Stimulated activated CD4-positive, alpha-beta T cell treated with anti-CD3 and anti-CD28 coated beads, Interleukin-1b, Interleukin-23, amount 100 ng/mL, for 4 hours (primary cell): ENCODE measurements around the gene SARDH.
"Not testable (repeated sequence)": the region's sequence is repeated elsewhere in the genome, so short reads cannot be mapped to it uniquely, and the experiment has no call there.

Experiments
- DNase-seq, 2 donors: peaks; one replicate each; pipeline ENCODE4 v3.0.0-alpha.2; 2020; ENCODE audit warnings: low read depth in 2 of 2

Gene SARDH

GRCh38 chr9:133759946-133760345 is 21.8 kb upstream of the SARDH start:
- DNase-seq = no peak

DNA sequence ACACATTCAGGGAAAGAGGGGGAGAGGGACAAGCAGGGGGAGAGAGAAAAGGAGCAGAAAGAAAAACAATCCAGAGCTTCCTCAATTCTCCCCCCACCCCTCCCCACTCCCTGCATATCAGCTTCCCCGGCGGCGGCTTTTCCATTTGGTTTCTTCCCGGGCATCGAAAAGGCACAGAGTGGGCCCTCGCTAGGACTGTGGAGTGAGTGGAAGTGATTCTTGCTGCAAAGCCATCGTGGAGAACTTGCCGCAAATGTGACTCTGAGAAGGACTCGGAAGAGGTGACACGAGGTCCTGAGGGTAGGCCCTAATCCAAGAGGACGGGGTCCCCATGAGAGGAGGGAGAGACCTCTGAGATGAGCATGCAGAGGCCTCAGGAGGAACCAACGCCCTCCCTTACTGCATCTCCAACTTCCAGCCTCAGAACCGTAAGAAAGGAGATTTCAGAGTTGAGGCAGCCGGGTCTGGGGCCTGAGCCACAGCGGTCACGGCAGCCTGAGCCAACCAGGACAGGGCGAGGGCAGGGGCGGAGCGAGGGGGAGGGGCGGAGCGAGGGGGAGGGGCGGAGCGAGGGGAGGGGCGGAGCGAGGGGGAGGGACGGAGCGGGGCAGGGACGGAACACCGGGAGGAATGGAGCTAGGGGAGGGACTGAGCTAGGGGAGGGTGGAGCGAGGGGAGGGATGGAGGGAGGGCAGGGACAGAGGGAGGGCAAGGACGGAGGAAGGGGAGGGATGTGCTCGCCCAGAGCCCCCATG is 21.2 kb upstream of the SARDH start:
- DNase-seq = no peak

GRCh38 chr9:133758228-133758627 is 20.1 kb upstream of the SARDH start:
- no peak for DNase-seq

DNA sequence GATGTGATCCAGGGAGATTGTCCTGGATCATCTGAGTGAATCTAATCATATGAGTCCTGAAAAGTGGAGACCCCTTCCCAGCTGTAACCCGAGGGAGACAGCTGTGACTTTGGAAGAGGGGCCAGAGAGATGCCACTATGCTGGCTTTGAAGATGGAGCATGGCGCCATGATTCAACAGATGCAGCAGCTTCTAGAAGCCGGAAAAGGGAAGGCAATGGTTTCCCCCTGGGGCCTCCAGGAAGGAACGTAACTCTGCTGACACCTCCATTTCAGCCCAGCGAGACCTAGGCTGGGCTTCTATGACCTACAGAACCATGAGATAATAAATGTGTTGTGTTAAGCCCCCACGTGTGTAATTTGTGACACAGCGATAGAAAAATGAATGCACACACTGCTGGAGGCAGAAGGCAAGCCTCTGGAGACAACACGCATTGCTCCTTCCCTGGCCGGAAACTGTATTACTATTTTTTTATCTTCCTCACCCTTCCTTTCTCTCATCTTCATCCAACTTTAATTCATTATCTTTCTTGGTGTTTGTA is 16.6 kb upstream of the SARDH start:
- DNase-seq = no peak

DNA sequence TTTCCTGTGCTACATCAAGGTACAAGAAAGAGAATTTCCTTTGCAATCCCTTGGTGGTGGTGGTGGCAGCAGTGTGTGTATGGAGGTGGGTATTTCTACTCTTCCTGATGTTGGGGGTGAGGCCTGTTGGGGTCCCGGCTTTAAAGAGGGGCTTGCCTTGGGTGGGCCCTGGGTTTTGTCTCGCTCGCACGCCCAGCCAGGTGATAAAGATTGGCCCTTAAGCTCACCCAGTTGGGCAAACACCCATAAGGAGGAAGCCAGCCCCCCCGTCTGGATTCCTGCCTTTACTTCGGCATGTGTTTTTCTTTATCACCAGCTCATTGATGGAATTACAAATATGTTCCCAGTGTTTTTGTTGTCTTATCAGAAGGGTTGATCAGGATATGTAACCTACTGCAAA is 16.0 kb upstream of the SARDH start:
- DNase-seq = no peak

GRCh38 chr9:133752739-133753446 is 14.7 kb upstream of the SARDH start:
- DNase-seq = no peak

- DNase-seq = no peak
Observed at GRCh38 chr9:133750982-133751649, 13.0 kb upstream of the SARDH start.

DNA sequence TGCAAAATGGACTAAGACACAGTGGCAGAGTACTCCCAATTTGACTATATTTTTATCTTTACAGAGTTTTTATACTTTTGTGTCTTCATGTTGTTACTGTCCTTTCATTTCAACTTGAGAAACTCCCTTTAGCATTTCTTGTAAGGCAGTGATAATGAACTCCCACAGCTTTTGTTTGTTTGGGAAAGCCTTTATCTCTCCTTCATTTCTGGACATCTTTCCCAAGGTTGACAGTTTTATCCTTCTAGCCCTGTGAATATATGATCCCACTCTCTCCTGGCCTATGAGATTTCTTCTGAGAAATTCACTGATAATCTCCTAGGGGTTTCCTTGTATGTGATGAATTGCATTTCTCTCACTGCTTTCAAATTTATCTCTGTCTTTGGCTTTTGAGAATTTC is 9.2 kb upstream of the SARDH start:
- no peak for DNase-seq

GRCh38 chr9:133744528-133744927 is 6.4 kb upstream of the SARDH start:
- not testable (repeated sequence) for DNase-seq

DNA sequence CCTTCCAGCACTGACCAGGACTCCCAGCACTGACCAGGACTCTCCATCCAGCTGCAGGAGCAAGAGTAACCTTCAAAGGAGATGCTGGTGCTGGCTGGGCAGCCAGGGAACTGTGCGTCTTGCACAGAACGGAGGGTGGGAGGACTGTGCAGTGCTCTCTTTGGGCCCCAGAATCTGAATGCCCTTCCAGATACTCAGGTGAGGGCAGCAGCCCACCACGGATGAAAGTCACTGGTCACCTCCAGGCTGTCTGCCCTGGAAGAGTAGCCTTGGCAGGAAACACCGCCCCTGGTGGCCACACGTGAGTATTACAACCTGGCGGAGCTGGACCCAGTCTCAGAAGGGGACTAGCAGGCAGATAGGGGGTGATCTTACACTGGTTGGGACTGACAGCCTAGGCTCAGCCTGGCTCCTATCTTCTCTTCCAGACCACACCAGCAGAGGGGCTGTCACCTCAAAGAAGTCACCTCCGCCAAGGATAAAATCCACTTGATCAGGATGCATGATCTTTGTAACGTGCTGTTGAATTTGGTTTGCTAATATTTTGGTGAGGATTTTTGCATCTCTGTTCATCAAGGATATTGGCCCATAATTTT is 4.8 kb upstream of the SARDH start:
- peak; percentile 65 to 68 for DNase-seq

GRCh38 chr9:133742251-133742650 is 4.1 kb upstream of the SARDH start:
- DNase-seq = no peak

GRCh38 chr9:133741716-133742115 is 3.6 kb upstream of the SARDH start:
- no peak for DNase-seq

GRCh38 chr9:133740911-133741310 is 2.8 kb upstream of the SARDH start:
- no peak for DNase-seq

DNA sequence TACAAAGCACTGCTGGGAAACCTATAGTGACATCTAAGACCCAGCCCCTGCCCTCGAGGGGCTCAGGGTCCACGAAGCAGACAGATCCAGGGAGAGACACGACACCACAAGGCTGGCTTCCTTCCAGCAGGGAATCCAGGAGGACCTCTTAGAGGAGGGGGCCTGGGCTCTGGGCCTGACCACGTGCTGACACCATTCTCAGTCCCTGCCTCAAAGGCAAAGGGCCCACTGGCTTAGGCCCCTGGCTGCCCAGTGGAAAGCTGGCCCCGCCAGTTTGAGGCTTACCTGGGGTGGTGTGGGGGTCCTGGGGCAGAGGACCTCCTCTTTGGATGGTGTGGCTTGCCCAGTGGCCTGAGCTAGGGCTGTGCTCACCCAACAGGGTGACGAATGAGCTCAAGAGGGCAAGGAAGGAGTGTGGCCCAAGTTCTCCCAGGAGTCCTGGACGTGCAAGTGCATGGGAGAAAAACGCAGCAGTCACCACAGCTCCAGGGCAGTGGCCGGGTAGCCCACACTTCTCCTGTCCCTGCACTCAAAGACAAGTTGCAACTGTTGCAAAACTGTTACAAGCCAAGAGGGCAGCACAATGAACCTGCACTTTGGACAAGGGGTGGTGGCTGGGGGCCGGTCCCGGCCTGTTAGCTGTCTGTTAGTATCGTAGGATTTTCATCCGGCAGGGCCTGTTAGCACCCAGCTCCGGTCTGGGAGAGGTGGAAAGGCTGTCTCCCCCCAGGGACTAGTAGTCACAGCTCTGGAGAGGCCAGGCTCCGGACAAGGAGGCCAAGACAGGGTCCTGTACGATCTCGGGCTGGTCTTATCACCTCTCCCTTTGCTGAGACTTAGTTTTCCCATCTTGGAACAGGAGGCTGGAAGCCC is 1.5 kb upstream of the SARDH start:
- DNase-seq = no peak

GRCh38 chr9:133738640-133739225 is 581 bp upstream of the SARDH start:
- no peak for DNase-seq

DNA sequence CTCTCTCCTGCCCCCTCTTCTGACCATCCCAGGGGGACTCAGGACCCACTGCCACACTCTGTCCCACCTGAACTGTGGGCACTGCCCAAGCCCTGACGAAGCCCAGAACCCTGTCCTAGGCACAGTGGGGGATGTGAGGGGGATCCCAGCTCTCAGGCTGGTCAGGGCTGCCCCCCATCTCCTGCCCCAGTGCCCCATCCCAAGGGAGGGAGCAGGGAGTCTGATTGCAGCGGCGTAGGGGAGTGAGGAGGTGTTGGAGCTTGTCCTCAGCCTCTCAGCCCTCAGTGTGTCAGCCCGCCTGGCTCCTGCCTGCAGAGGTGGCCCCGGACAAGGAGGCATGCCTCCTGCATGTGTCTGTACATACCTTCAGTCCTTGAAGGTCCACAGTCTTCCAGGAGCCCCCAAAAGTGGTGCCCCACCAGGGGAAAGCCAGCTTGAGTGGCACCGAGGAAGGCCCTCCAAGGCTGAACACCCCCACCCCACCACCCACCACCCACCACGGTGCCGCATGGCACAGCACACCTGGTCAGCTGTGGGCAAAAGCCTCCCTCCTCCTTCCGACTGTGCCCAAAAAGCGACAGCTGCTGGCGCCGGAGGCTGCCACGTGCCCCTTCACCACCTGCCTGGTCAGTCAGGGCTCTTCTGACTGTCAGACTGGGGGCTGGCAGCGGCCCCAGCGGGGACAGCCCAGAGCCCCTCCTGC is 930 bp downstream of the SARDH start:
- DNase-seq = no peak

- DNase-seq = no peak
Observed at GRCh38 chr9:133735931-133736330, 2.2 kb downstream of the SARDH start.

- no peak for DNase-seq
Observed at GRCh38 chr9:133735415-133735775, 2.8 kb downstream of the SARDH start.

DNA sequence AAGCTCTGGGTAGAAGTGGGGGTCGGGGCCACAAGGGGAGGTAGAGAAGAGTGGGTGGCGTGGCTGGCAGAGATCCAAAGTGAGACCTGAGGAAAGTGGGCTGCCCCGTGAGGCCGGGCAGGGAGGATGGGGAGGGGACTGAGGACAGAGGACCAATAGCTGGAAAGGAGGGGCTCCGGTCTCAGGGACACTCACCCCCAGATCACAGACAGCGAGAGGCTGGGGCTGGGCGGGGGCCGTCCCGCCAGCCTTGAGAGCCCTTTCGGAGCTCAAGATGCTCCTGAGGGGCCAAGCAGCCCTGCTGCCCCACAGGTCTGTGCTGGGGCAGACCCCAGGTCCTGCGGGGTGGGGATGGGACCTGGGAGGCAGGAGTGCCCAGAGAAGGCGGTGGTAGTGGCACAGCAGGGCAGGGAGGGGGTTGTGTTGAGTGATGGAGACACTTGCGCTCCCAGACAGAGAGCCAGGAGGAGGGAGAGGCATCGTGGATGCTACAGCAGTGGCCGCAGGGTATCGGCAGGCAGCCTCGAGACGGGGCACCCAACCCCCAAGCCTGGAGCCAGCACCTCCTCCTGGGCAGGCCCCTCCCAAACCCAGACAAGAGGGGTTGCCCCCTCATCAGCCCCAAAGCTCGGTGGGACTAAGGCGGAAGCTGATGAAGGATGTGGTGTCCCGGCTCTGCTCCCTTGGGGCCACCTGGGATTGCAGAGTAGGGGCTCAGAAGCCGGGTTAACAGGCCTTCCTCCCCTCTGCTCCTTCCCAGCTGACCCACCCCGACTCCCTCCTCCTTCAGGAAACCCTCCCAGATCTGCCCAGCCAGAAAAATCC is 3.4 kb downstream of the SARDH start:
- DNase-seq = no peak
